HepG2 (cell line): ENCODE measurements around the gene GPR17. TPM values are rescaled to one million over a fixed set of nuclear protein-coding genes. Genes with fewer than 3 reads are reported as not detected.

ENCODE experiments used
- BCL6 ChIP-seq: IDR thresholded peaks from 2 replicates; pipeline ENCODE4 v1.6.1; 2016; ENCODE audit warnings: missing genetic modification reagents, missing compliant biosample characterization
- FIP1L1 ChIP-seq: fragments of 200-400 bp; formaldehyde crosslinking; IDR thresholded peaks from 2 replicates; pipeline ENCODE4 v1.6.1; 2018; ENCODE audit warnings: low read depth, mild to moderate bottlenecking, low read length, moderate library complexity, borderline replicate concordance; ENCODE audit not compliant: insufficient read depth
- FOXA3 ChIP-seq: IDR thresholded peaks from 2 replicates; pipeline ENCODE4 v1.6.1; 2016; ENCODE audit warnings: missing genetic modification reagents, missing compliant biosample characterization
- HES4 ChIP-seq: sonication (generic); formaldehyde crosslinking; IDR thresholded peaks from 2 replicates; pipeline ENCODE4 v1.9.0; 2021; ENCODE audit warnings: mild to moderate bottlenecking, missing genetic modification reagents, borderline replicate concordance
- HMG20A ChIP-seq: IDR thresholded peaks from 2 replicates; pipeline ENCODE4 v1.6.1; 2016; ENCODE audit warnings: borderline replicate concordance
- KLF16 ChIP-seq, 2 experiments: sonication (generic) in 1 of 2; formaldehyde crosslinking in 1 of 2; IDR thresholded peaks; 2 replicates each; pipeline versions ENCODE4 v1.6.1 to v1.8.0; 2016 to 2023; ENCODE audit warnings: missing genetic modification reagents in 2 of 2, missing compliant biosample characterization in 1 of 2
- MAF1 ChIP-seq: sonication (generic); formaldehyde crosslinking; IDR thresholded peaks from 2 replicates; pipeline ENCODE4 v1.5.0; 2020; ENCODE audit warnings: missing genetic modification reagents, borderline replicate concordance
- RFX1 ChIP-seq: fragments of 450-650 bp; IDR thresholded peaks from 2 replicates; pipeline ENCODE4 v1.6.1; 2017
- THAP9 ChIP-seq: sonication (generic); formaldehyde crosslinking; IDR thresholded peaks from 2 replicates; pipeline ENCODE4; 2020; ENCODE audit warnings: missing genetic modification reagents, mild to moderate bottlenecking, borderline replicate concordance
- ZBTB38 ChIP-seq: sonication (generic); formaldehyde crosslinking; IDR thresholded peaks from 2 replicates; pipeline ENCODE4 v1.5.1; 2020; ENCODE audit warnings: mild to moderate bottlenecking, missing genetic modification reagents
- ZBTB44 ChIP-seq: sonication (generic); formaldehyde crosslinking; IDR thresholded peaks from 2 replicates; pipeline ENCODE4 v1.4.0; 2020; ENCODE audit warnings: missing genetic modification reagents
- ZBTB7B ChIP-seq: sonication (generic); formaldehyde crosslinking; IDR thresholded peaks from 2 replicates; pipeline ENCODE4 v1.4.0; 2020; ENCODE audit warnings: missing genetic modification reagents
- ZFP62 ChIP-seq: sonication (generic); formaldehyde crosslinking; IDR thresholded peaks from 2 replicates; pipeline ENCODE4 v1.4.0; 2020; ENCODE audit warnings: missing genetic modification reagents
- ZNF205 ChIP-seq: IDR thresholded peaks from 2 replicates; pipeline ENCODE4 v1.6.1; 2018; ENCODE audit warnings: missing biosample characterization, missing genetic modification reagents
- ZNF232 ChIP-seq: sonication (generic); formaldehyde crosslinking; IDR thresholded peaks from 2 replicates; pipeline ENCODE4 v1.4.0; 2020; ENCODE audit warnings: missing genetic modification reagents, borderline replicate concordance
- ZNF30 ChIP-seq: sonication (generic); formaldehyde crosslinking; IDR thresholded peaks from 2 replicates; pipeline ENCODE4 v1.5.0; 2020; ENCODE audit warnings: mild to moderate bottlenecking, missing genetic modification reagents
- ZNF350 ChIP-seq: sonication (generic); formaldehyde crosslinking; IDR thresholded peaks from 2 replicates; pipeline ENCODE4 v1.4.0; 2020; ENCODE audit warnings: mild to moderate bottlenecking, low read depth, missing genetic modification reagents, borderline replicate concordance
- ZNF510 ChIP-seq: sonication (generic); formaldehyde crosslinking; IDR thresholded peaks from 2 replicates; pipeline ENCODE4 v1.4.0; 2020; ENCODE audit warnings: low read depth, mild to moderate bottlenecking, missing genetic modification reagents
- ZNF552 ChIP-seq: sonication (generic); formaldehyde crosslinking; IDR thresholded peaks from 2 replicates; pipeline ENCODE4 v1.9.0; 2022; ENCODE audit warnings: missing genetic modification reagents, mild to moderate bottlenecking, borderline replicate concordance
- ZNF563 ChIP-seq: sonication (generic); formaldehyde crosslinking; IDR thresholded peaks from 2 replicates; pipeline ENCODE4 v1.8.0; 2022; ENCODE audit warnings: mild to moderate bottlenecking, moderate library complexity, missing genetic modification reagents
- ZNF879 ChIP-seq: sonication (generic); formaldehyde crosslinking; IDR thresholded peaks from 2 replicates; pipeline ENCODE4 v1.8.1; 2023; ENCODE audit warnings: missing genetic modification reagents
- polyA plus RNA-seq, 8 experiments: library from polyadenylated mRNA; depleted of rRNA in 3 of 8; stranded (reverse) in 7 of 8; unstranded in 1 of 8; fragments of >200 nt; fragmentation: Illumina TruSeq in 4 of 8; extraction: Trizol in 4 of 8; gene quantifications; 2 replicates each; pipeline versions ENCODE4 v1.2.1 to v1.2.3, GENCODE V29; 2011 to 2016; ENCODE audit warnings: low read depth in 4 of 8, missing spikeins in 1 of 8, mixed read lengths in 1 of 8; ENCODE audit not compliant: insufficient read depth in 1 of 8
- total RNA-seq, 5 experiments: library from RNA; depleted of rRNA; stranded (reverse); fragments of >200 nt; fragmentation: Illumina TruSeq; extraction: Trizol; gene quantifications; 2 replicates each; pipeline ENCODE4 v1.2.3, GENCODE V29; 2016; ENCODE audit warnings: low read depth in 1 of 5
- TF ChIP-seq, protein P1 (sequence below): sonication (generic); formaldehyde crosslinking; IDR thresholded peaks from 2 replicates; pipeline ENCODE4 v1.4.0; 2020; ENCODE audit warnings: missing genetic modification reagents

Gene GPR17
- total and polyA plus RNA-seq, 2 of the 13 experiments (the other 11 are each of a cell fraction or from before 2014, with no cell fraction given) = not detected

GRCh38 chr2:127674241-127675209 is 28.6 kb downstream of the GPR17 start (continued):
- TF ChIP-seq ZBTB7B (CRISPR knock-in tag) = peak; percentile 74; the same call in 1 of the 2 replicates
- TF ChIP-seq ZNF232 (CRISPR knock-in tag) = no peak
- no peak for TF ChIP-seq ZNF552 (CRISPR knock-in tag)
- no peak for TF ChIP-seq HMG20A
- TF ChIP-seq ZNF350 (CRISPR knock-in tag) = no peak
- no peak for TF ChIP-seq ZFP62
- 0 out of 2 replicates have a peak, but pooled peaks have one; percentile 22 for TF ChIP-seq HES4
- 0 out of 2 replicates have a peak, but pooled peaks have one; percentile 13 for TF ChIP-seq FOXA3 (CRISPR knock-in tag)
- no peak for TF ChIP-seq THAP9 (CRISPR knock-in tag)
- no peak; the same call in 1 of the 2 replicates for TF ChIP-seq ZNF205 (CRISPR knock-in tag)
- TF ChIP-seq, protein P1, sequence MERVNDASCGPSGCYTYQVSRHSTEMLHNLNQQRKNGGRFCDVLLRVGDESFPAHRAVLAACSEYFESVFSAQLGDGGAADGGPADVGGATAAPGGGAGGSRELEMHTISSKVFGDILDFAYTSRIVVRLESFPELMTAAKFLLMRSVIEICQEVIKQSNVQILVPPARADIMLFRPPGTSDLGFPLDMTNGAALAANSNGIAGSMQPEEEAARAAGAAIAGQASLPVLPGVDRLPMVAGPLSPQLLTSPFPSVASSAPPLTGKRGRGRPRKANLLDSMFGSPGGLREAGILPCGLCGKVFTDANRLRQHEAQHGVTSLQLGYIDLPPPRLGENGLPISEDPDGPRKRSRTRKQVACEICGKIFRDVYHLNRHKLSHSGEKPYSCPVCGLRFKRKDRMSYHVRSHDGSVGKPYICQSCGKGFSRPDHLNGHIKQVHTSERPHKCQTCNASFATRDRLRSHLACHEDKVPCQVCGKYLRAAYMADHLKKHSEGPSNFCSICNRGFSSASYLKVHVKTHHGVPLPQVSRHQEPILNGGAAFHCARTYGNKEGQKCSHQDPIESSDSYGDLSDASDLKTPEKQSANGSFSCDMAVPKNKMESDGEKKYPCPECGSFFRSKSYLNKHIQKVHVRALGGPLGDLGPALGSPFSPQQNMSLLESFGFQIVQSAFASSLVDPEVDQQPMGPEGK (CRISPR knock-in tag) = peak; percentile 86
- no peak for TF ChIP-seq MAF1 (CRISPR knock-in tag)
- 0 out of 2 replicates have a peak, but pooled peaks have one; percentile 8 for TF ChIP-seq BCL6 (CRISPR knock-in tag)
- no peak for TF ChIP-seq FIP1L1
- TF ChIP-seq ZNF879 (CRISPR knock-in tag) = no peak
- TF ChIP-seq KLF16 (CRISPR knock-in tag; IDR thresholded peaks at IDR 0.05) = no peak
- no peak for TF ChIP-seq ZNF30 (CRISPR knock-in tag)
- TF ChIP-seq RFX1 = no peak
- no peak for TF ChIP-seq ZNF510 (CRISPR knock-in tag)
- peak; percentile 42; the same call in 1 of the 2 replicates for TF ChIP-seq ZBTB38 (CRISPR knock-in tag)
- no peak for TF ChIP-seq ZNF563 (CRISPR knock-in tag)
- TF ChIP-seq ZBTB44 (CRISPR knock-in tag) = no peak
